ENCODE results near the gene RAPGEF3. TPM values are rescaled to one million over a fixed set of nuclear protein-coding genes. Genes with fewer than 3 reads are reported as not detected.

Gene RAPGEF3, protein sequence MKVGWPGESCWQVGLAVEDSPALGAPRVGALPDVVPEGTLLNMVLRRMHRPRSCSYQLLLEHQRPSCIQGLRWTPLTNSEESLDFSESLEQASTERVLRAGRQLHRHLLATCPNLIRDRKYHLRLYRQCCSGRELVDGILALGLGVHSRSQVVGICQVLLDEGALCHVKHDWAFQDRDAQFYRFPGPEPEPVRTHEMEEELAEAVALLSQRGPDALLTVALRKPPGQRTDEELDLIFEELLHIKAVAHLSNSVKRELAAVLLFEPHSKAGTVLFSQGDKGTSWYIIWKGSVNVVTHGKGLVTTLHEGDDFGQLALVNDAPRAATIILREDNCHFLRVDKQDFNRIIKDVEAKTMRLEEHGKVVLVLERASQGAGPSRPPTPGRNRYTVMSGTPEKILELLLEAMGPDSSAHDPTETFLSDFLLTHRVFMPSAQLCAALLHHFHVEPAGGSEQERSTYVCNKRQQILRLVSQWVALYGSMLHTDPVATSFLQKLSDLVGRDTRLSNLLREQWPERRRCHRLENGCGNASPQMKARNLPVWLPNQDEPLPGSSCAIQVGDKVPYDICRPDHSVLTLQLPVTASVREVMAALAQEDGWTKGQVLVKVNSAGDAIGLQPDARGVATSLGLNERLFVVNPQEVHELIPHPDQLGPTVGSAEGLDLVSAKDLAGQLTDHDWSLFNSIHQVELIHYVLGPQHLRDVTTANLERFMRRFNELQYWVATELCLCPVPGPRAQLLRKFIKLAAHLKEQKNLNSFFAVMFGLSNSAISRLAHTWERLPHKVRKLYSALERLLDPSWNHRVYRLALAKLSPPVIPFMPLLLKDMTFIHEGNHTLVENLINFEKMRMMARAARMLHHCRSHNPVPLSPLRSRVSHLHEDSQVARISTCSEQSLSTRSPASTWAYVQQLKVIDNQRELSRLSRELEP
- total RNA-seq (2014; rRNA removed; shearing (Covaris generic)), result 1.1 and 1.3 TPM in 2 replicates
- 0.43 and 4.2 TPM in 2 replicates for polyA plus RNA-seq (2015; cell fraction: cytosol; rRNA removed)
- polyA plus RNA-seq (2015; cell fraction: nucleus; rRNA removed), result 2.9 and 9.0 TPM in 2 replicates

DNA sequence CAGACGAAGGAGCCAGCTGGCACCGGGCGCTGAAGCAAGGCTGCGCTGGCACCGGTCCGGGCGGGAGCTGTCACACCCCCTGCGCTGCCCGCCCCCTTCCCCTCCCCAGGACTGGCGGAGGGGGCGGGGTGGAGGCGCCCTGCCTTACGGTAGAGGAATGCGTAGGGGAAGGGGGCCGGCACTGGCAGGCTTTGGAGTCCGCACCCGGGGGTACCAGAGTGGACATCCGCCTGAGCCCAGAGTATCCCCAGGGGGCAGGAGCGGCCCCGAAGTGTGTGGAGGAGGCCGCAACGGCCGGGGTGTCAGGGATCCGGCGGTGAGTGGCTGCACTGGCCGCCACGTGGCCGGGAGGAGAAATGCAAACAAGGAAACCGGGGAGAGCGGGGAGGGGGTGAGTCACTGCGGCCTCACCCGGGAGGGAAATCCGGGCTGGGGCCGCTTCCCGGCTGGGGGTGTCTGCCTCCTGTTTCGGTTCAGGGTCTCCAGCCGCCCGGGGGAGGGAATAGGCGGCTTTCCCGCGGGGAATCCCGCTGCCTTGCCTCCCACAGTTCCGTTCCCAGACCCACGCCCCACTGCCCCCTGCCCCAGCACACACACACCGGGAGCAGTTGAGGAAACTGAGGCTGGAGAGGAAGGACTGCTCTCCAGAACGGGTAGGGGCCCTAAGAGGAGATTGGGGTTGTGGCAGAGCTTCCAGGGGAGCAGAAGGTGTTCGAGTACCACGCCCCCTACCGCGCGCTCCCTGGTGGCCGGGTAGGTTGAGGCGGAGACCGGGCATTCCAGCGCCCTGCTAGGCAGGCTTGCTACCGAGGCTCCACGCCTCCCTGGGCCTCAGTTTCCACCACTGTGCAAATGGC is at the start of gene RAPGEF3:
Gene RAPGEF3 (minus strand): TSS at position 47 of the 857 bp plus-strand sequence. CDS start 324 bp downstream, outside the sequence.
- in situ Hi-C loops (cut with HindIII; ENCODE audit: low pct_unique_long_range_greater_than_20kb, low sequenced_read_pairs), result no loop called here
- peak; percentile 73 for DNase-seq (ENCODE audit: low read depth, low spot score)

DNA sequence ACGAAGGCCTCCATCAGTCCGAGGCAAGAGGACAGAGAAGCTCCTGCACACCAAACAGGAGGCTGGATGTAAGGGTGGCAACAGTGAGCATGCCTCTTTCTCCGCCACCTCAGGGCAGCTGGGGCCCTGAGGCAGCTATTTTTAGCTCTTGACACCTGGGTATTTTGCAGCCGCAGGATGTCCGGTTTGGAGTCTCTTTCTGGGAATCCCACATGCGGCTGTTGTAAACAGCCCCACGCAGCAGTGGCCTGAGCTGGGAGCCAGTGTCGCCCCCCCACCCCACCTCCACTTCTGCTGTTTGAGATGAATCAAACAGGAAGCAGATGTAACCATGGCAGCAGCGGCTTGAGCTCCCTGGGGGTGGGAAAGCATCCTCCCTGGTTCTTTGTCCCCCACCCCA is 49.4 kb upstream of the RAPGEF3 start:
- in situ Hi-C loops (cut with HindIII; ENCODE audit: low pct_unique_long_range_greater_than_20kb, low sequenced_read_pairs), result no loop called here
- no peak for DNase-seq (ENCODE audit: low read depth, low spot score)

DNA sequence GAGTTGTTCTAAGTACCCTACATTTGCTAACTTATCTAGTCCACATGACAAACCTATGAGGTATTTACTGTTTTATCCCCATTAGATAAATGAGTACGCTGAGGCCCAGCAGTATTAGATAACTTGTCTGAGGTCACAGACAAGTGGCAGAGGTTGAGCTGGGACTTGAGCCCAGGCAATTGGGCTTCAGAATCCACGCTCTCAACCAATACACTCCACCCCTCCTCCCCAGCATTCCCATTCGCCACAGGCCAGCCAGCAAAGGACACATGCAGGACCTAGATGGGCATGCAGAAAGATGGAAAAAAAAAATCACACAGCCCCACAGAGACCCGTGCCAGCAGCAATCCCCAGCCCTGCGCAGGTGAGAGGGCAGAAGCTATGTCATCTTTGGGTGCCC is 48.7 kb upstream of the RAPGEF3 start:
- in situ Hi-C loops (cut with HindIII; ENCODE audit: low pct_unique_long_range_greater_than_20kb, low sequenced_read_pairs), result no loop called here
- no peak for DNase-seq (ENCODE audit: low read depth, low spot score)

DNA sequence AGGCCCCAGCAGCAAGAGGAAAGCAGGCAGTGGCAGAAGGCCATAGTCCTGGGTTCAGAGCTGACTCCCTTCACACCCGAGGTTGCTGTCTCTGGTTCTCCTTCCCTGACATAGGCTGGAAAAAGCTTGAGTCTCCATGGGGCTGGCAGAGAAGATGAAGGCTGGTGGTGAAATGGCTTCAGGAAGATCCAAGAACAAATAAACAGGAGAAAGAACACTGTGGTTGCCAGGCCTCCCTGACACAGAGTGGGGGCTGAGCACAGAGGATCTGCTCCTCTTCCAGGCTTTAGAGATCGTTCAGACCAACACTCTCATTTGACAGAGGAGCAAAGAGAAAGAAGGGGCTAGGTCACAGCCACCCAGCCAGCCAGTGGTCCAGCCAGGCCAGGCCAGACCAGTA is 46.7 kb upstream of the RAPGEF3 start:
- no peak for DNase-seq (ENCODE audit: low read depth, low spot score)
- in situ Hi-C loops (cut with HindIII; ENCODE audit: low pct_unique_long_range_greater_than_20kb, low sequenced_read_pairs), result no loop called here

DNA sequence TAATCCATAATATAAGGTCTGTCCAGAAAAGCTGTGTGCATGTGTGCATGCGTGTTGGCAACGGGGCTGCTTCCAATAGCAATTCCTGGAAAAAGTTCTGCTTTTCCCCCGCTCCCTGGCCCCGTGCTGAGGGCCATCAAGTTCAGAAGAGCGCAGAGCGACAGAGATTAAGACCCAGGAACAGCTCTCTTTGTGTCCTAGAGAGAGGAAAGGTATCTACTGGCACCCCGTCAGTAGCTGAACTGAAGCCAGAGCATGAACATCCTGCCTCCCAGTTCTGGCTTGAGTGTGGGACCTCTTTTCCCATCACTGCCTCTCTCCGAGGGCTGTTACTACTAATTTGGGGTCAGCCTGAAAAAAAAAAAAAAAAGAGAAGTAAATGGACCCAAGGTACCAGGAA is 45.5 kb upstream of the RAPGEF3 start:
- no peak for DNase-seq (ENCODE audit: low read depth, low spot score)
- in situ Hi-C loops (cut with HindIII; ENCODE audit: low pct_unique_long_range_greater_than_20kb, low sequenced_read_pairs), result no loop called here

DNA sequence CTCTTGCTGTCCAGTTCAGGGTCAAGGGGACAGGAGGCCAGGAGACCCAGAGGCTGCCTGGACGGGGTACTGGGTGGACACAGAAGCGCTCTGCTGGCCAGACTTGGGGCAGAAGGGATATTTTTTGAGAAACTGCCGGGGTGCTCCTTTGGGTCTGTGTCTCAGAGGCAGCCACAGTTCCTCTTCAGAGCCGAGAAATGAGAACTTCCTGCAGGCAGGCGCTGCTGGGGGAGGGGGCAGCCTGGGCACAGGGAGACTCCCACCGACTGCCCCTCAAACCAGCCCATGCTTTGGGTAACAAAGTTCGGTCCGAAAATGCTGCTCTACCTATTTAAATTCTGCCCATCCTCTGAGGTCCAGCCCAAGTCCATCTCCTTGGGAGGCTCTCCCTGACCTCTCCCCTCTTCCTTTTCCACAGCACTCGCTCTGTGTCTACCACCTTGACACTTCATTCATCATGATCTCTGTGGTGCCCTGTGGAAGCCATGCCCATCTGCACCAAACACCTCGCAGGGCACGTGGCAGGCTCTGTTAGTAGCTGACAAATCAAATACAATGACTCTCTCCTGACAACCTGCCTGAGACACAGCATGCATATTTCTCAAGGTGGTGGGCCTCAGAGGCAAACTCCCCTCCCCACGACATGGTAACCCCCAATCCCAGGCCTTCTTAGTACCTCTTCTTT is 44.7 kb upstream of the RAPGEF3 start:
- in situ Hi-C loops (cut with HindIII; ENCODE audit: low pct_unique_long_range_greater_than_20kb, low sequenced_read_pairs), result no loop called here
- no peak for DNase-seq (ENCODE audit: low read depth, low spot score)

DNA sequence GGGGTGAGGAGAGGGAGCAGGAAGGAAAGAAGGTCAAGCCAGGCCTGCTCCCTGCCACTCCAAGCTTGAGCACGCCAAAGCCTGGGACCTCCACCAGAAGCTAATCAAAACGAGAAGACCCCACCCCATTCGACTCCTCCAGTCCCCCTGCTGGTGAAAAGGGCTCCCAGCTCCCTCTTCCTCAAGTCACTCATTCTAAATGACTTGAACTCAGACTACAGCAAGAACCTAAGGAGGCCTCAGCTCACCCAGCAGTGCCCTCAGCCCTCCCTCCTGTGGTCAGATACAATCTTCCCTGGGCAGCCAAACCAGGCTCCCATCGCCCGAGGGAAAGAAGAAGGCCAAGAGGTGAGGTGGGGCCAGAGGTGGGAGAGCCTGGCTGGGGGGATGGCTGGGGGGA is 43.6 kb upstream of the RAPGEF3 start:
- DNase-seq (ENCODE audit: low read depth, low spot score), result no peak
- in situ Hi-C loops (cut with HindIII; ENCODE audit: low pct_unique_long_range_greater_than_20kb, low sequenced_read_pairs), result no loop called here

DNA sequence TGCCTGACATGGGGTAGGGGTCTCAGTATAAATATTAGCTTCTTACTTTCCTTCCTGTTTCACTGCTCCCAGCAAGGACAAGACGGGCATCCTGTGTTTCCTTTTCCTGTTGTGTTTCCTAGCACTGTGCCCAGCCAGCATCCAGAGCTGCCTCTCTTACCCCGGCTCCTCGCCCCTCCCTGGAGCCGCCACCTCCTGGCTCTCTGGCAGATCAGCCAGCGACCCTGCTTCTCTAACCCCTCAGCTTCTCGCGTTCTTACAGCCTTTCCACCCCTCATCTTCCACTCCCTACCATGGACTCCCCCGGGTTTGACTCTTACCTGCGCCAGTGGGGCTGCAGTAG is 43.2 kb upstream of the RAPGEF3 start:
- no peak for DNase-seq (ENCODE audit: low read depth, low spot score)
- in situ Hi-C loops (cut with HindIII; ENCODE audit: low pct_unique_long_range_greater_than_20kb, low sequenced_read_pairs), result no loop called here

DNA sequence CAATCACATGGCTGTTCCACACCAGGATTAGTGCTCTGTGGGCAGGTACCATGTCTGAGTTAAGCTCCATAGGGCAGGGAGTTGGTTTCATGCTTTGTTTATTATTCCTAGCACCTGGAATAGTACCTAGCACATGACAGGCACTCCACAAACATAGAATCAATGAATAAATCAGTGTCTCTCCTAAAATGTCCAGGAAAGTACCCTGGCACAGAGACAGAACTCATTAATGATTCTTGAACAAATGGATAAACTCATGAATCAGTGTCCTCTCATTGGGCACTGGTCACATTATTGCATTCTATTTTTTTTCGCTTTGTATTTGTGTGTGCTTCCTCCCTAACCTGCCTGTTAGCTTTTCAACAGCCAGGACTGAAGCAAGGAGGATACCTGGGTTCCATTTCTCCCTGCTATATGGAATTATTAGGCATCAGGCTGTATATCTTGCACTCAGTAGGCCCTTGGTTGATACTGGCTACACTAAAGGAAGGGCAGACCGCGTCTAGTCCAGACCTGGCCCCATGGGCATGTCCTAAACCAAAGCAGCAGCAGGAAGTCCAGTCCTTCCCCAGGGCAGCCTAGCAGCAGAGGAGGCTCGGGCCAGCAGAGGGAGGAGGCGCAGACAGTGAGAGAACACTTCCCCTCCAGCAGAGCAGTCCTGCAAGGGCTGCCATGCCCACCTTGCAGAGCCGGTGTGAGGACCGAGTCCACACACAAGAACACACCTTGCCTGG is 42.7 kb upstream of the RAPGEF3 start:
- in situ Hi-C loops (cut with HindIII; ENCODE audit: low pct_unique_long_range_greater_than_20kb, low sequenced_read_pairs), result no loop called here
- no peak for DNase-seq (ENCODE audit: low read depth, low spot score)

DNA sequence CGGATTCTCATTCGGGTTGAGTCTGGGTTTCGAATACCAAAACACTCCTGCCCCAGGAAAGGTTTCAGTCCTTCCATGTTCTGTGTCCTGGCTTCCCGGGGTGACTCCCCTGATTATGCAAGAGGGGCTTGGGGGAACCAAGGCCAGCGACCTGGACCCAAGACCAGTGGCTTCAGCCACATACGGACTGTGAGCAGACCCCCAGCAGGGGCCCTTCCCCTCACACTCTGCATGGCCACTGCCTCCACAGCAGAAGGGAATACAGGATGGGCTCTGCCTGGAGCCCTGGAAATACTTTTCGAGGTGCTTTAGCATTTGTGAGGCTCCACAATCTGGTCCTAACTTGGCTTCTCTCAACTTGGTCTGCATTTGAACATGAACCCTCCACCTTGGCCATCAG is 41.9 kb upstream of the RAPGEF3 start:
- in situ Hi-C loops (cut with HindIII; ENCODE audit: low pct_unique_long_range_greater_than_20kb, low sequenced_read_pairs), result no loop called here
- no peak for DNase-seq (ENCODE audit: low read depth, low spot score)

DNA sequence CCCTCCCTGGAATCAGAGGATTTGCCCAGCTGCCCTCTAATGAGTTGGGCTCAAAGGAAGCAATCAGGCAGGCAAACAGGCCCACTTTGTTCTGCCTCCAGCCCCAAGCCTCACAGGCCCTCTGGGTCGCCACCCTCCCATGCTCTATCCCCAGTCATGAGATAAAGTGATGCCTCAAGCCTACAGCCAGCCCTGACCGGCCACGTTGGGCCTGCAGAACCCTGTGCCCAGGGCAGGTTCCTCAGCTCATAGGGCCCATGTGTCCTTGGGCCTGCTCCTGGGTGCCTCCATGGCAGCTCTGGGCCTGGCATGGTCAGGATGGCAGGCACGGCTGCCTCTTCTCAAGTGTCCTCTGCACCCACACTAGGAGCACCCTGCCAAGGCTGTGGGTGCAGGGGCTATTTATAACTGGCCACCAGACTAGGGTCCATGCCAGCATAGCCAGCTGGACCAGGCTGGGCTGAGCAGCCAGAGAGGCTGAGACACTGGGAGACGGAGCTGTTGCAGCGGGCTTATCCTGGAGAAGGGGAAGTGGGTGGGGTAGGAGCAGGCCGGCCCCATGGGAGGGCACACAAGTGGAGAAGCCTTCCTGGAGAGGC is 40.8 kb upstream of the RAPGEF3 start:
- in situ Hi-C loops (cut with HindIII; ENCODE audit: low pct_unique_long_range_greater_than_20kb, low sequenced_read_pairs), result no loop called here
- DNase-seq (ENCODE audit: low read depth, low spot score), result peak; percentile 58

DNA sequence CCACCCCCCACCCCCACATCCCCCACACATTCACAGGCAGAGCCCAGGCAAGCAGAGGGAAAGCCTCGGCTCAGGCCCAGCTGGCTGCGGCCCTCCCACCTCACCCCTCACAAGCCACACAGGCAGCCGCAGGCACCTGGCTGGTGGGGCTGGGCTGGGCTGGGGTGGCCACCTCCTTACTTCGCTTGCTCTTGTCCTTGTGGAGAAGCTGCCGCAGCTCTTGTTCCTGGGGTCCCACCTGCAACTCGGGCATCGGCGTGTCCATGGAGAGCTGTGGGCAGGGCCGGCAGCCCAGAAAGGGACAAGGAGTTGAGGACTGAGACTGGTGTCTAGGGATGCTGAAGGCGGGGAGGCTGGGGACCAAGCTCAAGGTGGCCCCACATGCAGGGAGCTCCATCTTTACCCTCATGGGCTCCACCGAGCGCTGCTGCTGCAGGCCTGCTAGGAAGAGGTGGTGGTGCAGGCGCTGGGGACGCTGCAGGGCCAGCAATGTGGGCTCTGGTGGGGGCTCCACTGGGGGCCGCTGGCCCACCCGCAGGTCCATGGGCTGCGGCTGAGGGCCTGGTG is 39.8 kb upstream of the RAPGEF3 start:
- DNase-seq (ENCODE audit: low read depth, low spot score), result no peak
- in situ Hi-C loops (cut with HindIII; ENCODE audit: low pct_unique_long_range_greater_than_20kb, low sequenced_read_pairs), result no loop called here

DNA sequence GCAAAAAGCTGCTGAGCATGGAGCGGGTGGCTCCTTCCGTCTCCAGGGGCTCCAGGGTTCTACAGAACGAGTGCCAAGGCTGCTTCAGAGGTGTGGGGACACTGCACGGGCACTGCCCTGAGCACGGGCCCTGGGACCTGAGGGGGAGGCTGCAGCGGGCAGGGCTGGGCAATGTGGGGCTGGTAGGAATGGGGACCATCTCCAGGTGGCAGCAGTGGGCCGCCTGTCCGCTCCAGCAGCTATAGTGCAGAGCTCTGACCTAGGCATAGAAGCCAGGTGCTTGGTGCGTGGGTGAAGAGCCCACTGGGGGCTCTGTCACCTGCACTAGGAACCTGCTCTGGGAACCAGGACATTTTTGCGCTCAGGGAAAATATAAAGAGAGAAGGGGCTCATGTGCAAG is 38.8 kb upstream of the RAPGEF3 start:
- in situ Hi-C loops (cut with HindIII; ENCODE audit: low pct_unique_long_range_greater_than_20kb, low sequenced_read_pairs), result no loop called here

DNA sequence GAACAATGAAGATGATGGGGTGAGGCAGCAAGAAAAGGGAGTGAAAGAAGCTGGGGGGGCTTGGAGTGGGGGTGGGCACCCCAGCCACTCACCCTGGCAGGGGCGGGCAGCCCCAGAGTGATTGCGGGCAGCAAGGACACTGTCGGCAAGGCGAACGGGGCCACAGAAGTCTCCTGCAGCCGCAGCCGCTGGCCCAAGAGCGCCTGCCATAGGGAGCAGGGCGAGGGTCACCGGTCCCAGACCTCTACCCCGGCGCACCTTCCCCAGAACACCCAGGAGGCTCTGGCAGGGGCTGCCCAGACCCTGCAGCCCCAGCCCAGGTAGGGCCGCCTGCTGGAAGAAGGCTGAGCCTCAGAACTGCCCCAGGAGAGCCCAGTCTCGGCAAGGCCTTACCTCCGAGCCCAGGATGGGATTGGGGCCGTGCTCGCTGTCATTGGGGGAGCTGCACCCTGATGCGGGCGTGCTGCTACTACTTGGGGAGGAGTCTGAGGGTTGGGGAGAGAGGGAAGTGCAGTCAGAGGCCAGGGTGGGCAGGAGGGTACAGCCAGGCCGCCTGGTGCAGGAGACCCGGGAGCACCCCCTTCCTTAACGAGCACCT is 37.2 kb upstream of the RAPGEF3 start:
- in situ Hi-C loops (cut with HindIII; ENCODE audit: low pct_unique_long_range_greater_than_20kb, low sequenced_read_pairs), result no loop called here
- DNase-seq (ENCODE audit: low read depth, low spot score), result no peak

More for the DNA sequence above, 38.8 kb upstream of the RAPGEF3 start:
- DNase-seq (ENCODE audit: low read depth, low spot score), result peak; percentile 59

DNA sequence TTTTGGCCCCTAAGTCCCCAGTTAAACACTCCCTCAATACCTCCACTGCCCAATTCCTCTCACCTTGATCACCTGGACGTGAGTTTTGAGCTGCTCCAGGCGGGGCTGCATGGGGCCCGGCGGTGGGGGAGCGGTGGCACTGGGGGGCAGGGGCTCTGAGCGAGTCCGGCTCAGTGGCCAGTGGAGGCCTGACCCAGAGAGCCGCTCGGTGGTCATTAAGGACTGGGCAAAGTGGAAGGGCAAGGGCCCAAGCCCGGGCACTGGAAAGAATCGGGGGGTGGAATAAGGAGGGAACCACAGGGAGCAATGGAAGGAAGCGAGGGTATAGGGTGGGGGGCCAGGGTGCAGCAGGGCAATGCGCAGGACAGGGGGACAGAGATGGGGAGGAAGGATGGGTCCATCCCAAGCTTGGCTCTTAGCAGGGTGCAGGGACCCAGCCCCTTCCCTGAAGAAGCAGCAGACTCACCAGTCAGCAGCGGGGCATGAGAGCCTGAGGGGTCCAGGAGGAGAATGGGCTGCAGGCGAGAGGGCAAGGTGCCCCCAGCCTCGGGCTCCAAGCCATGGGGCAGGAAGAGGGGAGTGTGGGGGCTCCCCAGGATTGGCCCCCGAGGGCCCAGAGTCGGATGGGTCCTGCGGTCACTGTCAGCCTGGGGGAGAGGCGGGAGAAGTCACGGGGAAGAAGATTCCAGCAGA is 36.6 kb upstream of the RAPGEF3 start:
- in situ Hi-C loops (cut with HindIII; ENCODE audit: low pct_unique_long_range_greater_than_20kb, low sequenced_read_pairs), result no loop called here

More for the DNA sequence above, 36.6 kb upstream of the RAPGEF3 start:
- DNase-seq (ENCODE audit: low read depth, low spot score), result no peak

Measured in SK-MEL-5 (cell line).